SK-N-SH (cell line): ENCODE results near the gene TBX2. TPM values are rescaled to one million over a fixed set of nuclear protein-coding genes. Genes with fewer than 3 reads are reported as not detected.

Source experiments
- CTCF ChIA-PET: fragments of 300-600, 350-600 bp; formaldehyde crosslinking; extraction: SDS; loops from one replicate; lab custom pipeline; 2021; lab: Yijun Ruan, JAX
- POLR2A ChIA-PET: fragments of 350-600 bp; sonication (Branson Sonifier 250); formaldehyde crosslinking; extraction: SDS; loops from one replicate; lab custom pipeline; 2020; ENCODE audit warnings: antibody characterized with exemption, inconsistent platforms; lab: Yijun Ruan, JAX
- DNase-seq: peaks from one replicate; pipeline ENCODE4 v3.0.0; 2012
- H2AFZ ChIP-seq: fragments of 200-600 bp; sonication (generic); 2 replicates; pipeline ENCODE4 v1.8.1; 2016; ENCODE audit warnings: antibody characterized with exemption, mild to moderate bottlenecking, low read depth
- H3F3A ChIP-seq: fragments of 200-600 bp; sonication (generic); replicated peaks from 2 replicates; pipeline ENCODE3; 2016; ENCODE audit warnings: antibody characterized with exemption, mild to moderate bottlenecking; ENCODE audit not compliant: insufficient read depth
- H3K27ac ChIP-seq, 2 experiments: fragments of 200-500 bp in 1 of 2; fragments of 200-600 bp in 1 of 2; sonication (Bioruptor generic) in 1 of 2; sonication (generic), shearing (Covaris generic) in 1 of 2; 2 replicates each; pipeline versions ENCODE4 v1.5.1 to v1.6.1; 2014 to 2016; ENCODE audit warnings: low read depth in 2 of 2, inconsistent platforms in 1 of 2, low read length in 1 of 2, mild to moderate bottlenecking in 1 of 2, mixed read lengths in 1 of 2
- H3K27me3 ChIP-seq: fragments of 200-600 bp; sonication (generic), shearing (Covaris generic); 2 replicates; pipeline ENCODE4 v1.6.1; 2016; ENCODE audit warnings: mixed run types; ENCODE audit not compliant: insufficient read depth
- H3K36me3 ChIP-seq, 2 experiments: fragments of 200-500 bp in 1 of 2; fragments of 200-600 bp in 1 of 2; sonication (Bioruptor generic) in 1 of 2; sonication (generic) in 1 of 2; replicated peaks in 1 of 2; 2 replicates each; pipeline versions ENCODE3 to v1.5.1; 2014 to 2016; ENCODE audit warnings: low read length in 1 of 2, mild to moderate bottlenecking in 1 of 2; ENCODE audit not compliant: insufficient read depth in 2 of 2, control insufficient read depth in 1 of 2
- H3K4me1 ChIP-seq, 2 experiments: fragments of 200-500 bp in 1 of 2; fragments of 200-600 bp in 1 of 2; sonication (Bioruptor generic) in 1 of 2; sonication (generic), shearing (Covaris generic) in 1 of 2; 2 replicates each; pipeline versions ENCODE4 v1.5.1 to v1.6.1; 2014 to 2016; ENCODE audit warnings: low read depth in 1 of 2, low read length in 1 of 2, mixed run types in 1 of 2; ENCODE audit not compliant: insufficient read depth in 2 of 2, control insufficient read depth in 1 of 2
- H3K4me2 ChIP-seq: fragments of 200-600 bp; sonication (generic), shearing (Covaris generic); 2 replicates; pipeline ENCODE4 v1.6.1; 2017; ENCODE audit warnings: mixed run types
- H3K4me3 ChIP-seq, 2 experiments: fragments of 200-500 bp in 1 of 2; fragments of 200-600 bp in 1 of 2; sonication (Bioruptor generic) in 1 of 2; sonication (generic), shearing (Covaris generic) in 1 of 2; 2 replicates each; pipeline versions ENCODE4 v1.5.1 to v1.8.1; 2014 to 2016; ENCODE audit warnings: low read depth in 2 of 2, inconsistent platforms in 1 of 2, low read length in 1 of 2, mild to moderate bottlenecking in 1 of 2, mixed read lengths in 1 of 2, moderate library complexity in 1 of 2
- H3K79me2 ChIP-seq: fragments of 200-600 bp; sonication (generic); 2 replicates; pipeline ENCODE4 v1.8.1; 2017; ENCODE audit warnings: mild to moderate bottlenecking; ENCODE audit not compliant: insufficient read depth
- H3K9ac ChIP-seq: fragments of 200-600 bp; sonication (generic); 2 replicates; pipeline ENCODE4 v1.6.1; 2017; ENCODE audit warnings: mixed run types
- H3K9me2 ChIP-seq: fragments of 200-600 bp; sonication (generic); 2 replicates; pipeline ENCODE4 v1.6.1; 2017; ENCODE audit warnings: mixed run types
- H3K9me3 ChIP-seq: fragments of 200-600 bp; sonication (generic); 2 replicates; pipeline ENCODE4 v1.6.1; 2017; ENCODE audit warnings: mixed run types, mild to moderate bottlenecking, moderate library complexity
- H4K20me1 ChIP-seq: fragments of 200-600 bp; sonication (generic); 2 replicates; pipeline ENCODE4 v1.6.1; 2017; ENCODE audit warnings: mild to moderate bottlenecking, mixed run types; ENCODE audit not compliant: insufficient read depth
- CHD2 ChIP-seq: fragments of 150-350 bp; IDR thresholded peaks from 2 replicates; pipeline ENCODE4 v1.6.1; 2018; ENCODE audit warnings: low read length; ENCODE audit not compliant: partially characterized antibody
- ELF1 ChIP-seq: IDR thresholded peaks from 2 replicates; pipeline ENCODE4 v1.4.0; 2012
- EZH2phosphoT487 ChIP-seq: fragments of 200-600 bp; sonication (generic); IDR thresholded peaks from 2 replicates; pipeline ENCODE4 v1.6.1; 2017; ENCODE audit warnings: low read depth, mixed run types, mild to moderate bottlenecking, antibody characterized with exemption, moderate library complexity, borderline replicate concordance
- GABPA ChIP-seq: IDR thresholded peaks from 2 replicates; pipeline ENCODE4 v1.4.0; 2012; ENCODE audit warnings: low read depth, mild to moderate bottlenecking
- GATA2 ChIP-seq: sonication (generic); formaldehyde crosslinking; IDR thresholded peaks from 2 replicates; pipeline ENCODE4 v1.5.0; 2020; ENCODE audit warnings: mild to moderate bottlenecking, missing genetic modification reagents
- MEF2A ChIP-seq: IDR thresholded peaks from 2 replicates; pipeline ENCODE4 v1.4.0; 2012; ENCODE audit warnings: low read depth, borderline replicate concordance
- NFIC ChIP-seq: IDR thresholded peaks from 2 replicates; pipeline ENCODE4 v1.4.0; 2012; ENCODE audit warnings: borderline replicate concordance
- NRF1 ChIP-seq: IDR thresholded peaks from 2 replicates; pipeline ENCODE4 v1.6.1; 2012; ENCODE audit warnings: low read depth, mild to moderate bottlenecking, low read length
- POLR2AphosphoS5 ChIP-seq: IDR thresholded peaks from 2 replicates; pipeline ENCODE4 v1.6.1; 2012; ENCODE audit warnings: low read depth, low read length
- RXRA ChIP-seq: IDR thresholded peaks from 2 replicates; pipeline ENCODE4 v1.4.0; 2012; ENCODE audit warnings: low read depth, mild to moderate bottlenecking, borderline replicate concordance
- TAF1 ChIP-seq: IDR thresholded peaks from 2 replicates; pipeline ENCODE4 v1.6.1; 2012; ENCODE audit warnings: low read depth, mild to moderate bottlenecking, low read length, moderate library complexity, borderline replicate concordance
- TEAD4 ChIP-seq: IDR thresholded peaks from 2 replicates; pipeline ENCODE4 v1.4.0; 2012; ENCODE audit warnings: mild to moderate bottlenecking, borderline replicate concordance; ENCODE audit not compliant: insufficient read depth
- YY1 ChIP-seq: IDR thresholded peaks from 2 replicates; pipeline ENCODE4 v1.4.0; 2012; ENCODE audit warnings: low read depth, mild to moderate bottlenecking
- WGBS: methylation state at CpG from one replicate; pipeline ENCODE4 v1.1.6; 2017; ENCODE audit warnings: low lambda C conversion rate; 5-methylcytosine and 5-hydroxymethylcytosine counted together
- polyA plus RNA-seq, 3 experiments: library from polyadenylated mRNA; depleted of rRNA; stranded (reverse); fragments of >200 nt; gene quantifications; 2 replicates each; pipeline ENCODE4 v1.2.3, GENCODE V29; 2012
- TF ChIP-seq, protein P1 (sequence below): fragments of 150-350 bp; IDR thresholded peaks from 2 replicates; pipeline ENCODE4 v1.6.1; 2016; ENCODE audit warnings: mild to moderate bottlenecking, low read depth, low read length
- TF ChIP-seq, protein P2 (sequence below): IDR thresholded peaks from 2 replicates; pipeline ENCODE4 v1.4.0; 2012; ENCODE audit warnings: low read depth, borderline replicate concordance

TBX2 gene
- polyA plus RNA-seq, 1 of the 3 experiments (the other 2 are of a cell fraction) = 57.8 TPM

DNA sequence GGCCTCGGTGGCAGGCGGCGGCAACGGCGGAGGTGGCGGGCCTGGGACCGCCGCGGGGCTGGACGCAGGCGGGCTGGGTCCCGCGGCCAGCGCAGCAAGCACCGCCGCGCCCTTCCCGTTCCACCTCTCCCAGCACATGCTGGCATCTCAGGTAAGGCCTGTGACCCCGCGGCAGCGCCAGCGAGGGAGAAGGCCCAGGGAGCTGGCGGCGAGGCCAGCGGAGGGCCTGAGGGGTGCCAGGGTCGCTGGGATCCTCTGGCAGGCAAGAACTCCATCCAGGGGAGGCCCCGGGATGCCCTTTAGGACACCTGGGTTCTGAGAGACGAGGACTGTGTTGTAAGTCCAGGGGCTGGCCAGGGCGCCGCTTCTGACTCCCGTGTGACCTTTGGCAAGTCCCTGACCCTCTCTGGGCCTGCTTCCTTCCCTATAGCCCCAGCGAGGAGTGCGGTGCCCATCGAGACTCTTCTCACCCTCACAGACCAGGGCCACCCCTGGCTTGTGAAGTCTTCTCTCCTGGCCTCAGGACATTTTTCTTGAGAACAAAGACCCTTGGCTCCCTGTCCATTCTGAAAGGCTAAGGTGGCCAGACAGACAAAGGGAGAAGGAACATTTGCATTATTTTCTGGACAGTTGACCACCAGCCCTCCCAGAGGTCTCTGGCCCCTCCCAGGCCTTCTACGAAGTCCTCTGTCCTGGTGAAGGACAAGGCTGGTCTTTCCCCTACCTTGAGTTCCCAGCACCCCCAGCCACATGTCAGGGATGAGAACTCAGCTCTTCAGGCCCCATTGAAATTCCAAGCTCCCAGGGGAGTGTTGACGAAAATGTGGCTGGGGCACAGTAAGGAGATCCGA lies 6.3 kb downstream of the TBX2 start:
- peaks cover 67% of the 10 kb centered on the region for H3K79me2 ChIP-seq
- H3K4me3 ChIP-seq = no peak overlapping the region; a peak in 1 of 4 replicates
- H3K4me1 ChIP-seq = peaks cover 21 to 43% of the 10 kb centered on the region in 2 experiments
- H3K9me3 ChIP-seq = no peaks in the 10 kb centered on the region
- whole genome bisulfite sequencing = 94% methylated on average over 32 of the region's 37 CpGs
- TF ChIP-seq, protein P1, sequence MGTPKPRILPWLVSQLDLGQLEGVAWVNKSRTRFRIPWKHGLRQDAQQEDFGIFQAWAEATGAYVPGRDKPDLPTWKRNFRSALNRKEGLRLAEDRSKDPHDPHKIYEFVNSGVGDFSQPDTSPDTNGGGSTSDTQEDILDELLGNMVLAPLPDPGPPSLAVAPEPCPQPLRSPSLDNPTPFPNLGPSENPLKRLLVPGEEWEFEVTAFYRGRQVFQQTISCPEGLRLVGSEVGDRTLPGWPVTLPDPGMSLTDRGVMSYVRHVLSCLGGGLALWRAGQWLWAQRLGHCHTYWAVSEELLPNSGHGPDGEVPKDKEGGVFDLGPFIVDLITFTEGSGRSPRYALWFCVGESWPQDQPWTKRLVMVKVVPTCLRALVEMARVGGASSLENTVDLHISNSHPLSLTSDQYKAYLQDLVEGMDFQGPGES = no peak
- TF ChIP-seq EZH2phosphoT487 = no peak
- TF ChIP-seq POLR2AphosphoS5 = peak; percentile 14; the same call in 1 of the 2 replicates
- TF ChIP-seq TAF1 = no peak
- peak overlapping the region in 1 of 2 experiments; percentile 41; a peak in 2 of 4 replicates for H3K27ac ChIP-seq
- peaks cover 47% of the 10 kb centered on the region for H3F3A ChIP-seq
- H4K20me1 ChIP-seq = peaks cover 65% of the 10 kb centered on the region
- ChIA-PET POLR2A (no interaction called here), CTCF (interaction anchor here (0.9 to 16.4 kb wide), 4 partner anchors 9 to 685 kb away, joined by 3 to 318 read pairs (median 6); no protein-coding TSS in a partner anchor)
- peaks cover 67% of the 10 kb centered on the region in 2 experiments for H3K36me3 ChIP-seq
- H2AFZ ChIP-seq = no peak overlapping the region
- H3K4me2 ChIP-seq = peak overlapping the region; percentile 66; the same call in 1 of the 2 replicates
- no peaks in the 10 kb centered on the region for H3K27me3 ChIP-seq
- peak; percentile 36 for DNase-seq
- H3K9me2 ChIP-seq = no peaks in the 10 kb centered on the region
- H3K9ac ChIP-seq = no peak overlapping the region

DNA sequence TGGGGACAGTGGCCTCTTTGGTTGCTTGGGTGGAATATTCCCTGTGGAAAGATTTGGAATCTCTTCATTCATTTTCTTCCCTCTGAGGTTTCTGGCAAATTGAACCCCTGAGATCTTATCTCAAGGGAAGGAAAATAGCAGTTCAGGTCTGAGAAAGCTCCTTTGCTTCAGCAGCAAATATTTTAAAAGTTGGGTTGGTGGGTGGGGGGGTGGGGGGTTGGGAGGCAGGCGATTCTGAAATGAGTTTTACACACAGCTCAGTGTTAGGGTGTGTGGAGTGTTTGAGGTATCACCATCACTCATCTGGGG lies 6.8 kb downstream of the TBX2 start:
- peaks cover 60% of the 10 kb centered on the region for H4K20me1 ChIP-seq
- no peak for DNase-seq
- no peak overlapping the region for H3K4me3 ChIP-seq
- no peaks in the 10 kb centered on the region for H3K9me3 ChIP-seq
- TF ChIP-seq CHD2 = no peak
- TF ChIP-seq GATA2 (CRISPR knock-in tag) = no peak
- TF ChIP-seq NFIC = no peak
- TF ChIP-seq TEAD4 = no peak
- no peak for TF ChIP-seq YY1
- TF ChIP-seq RXRA = no peak
- no peak for TF ChIP-seq ELF1
- no peak for TF ChIP-seq MEF2A
- no peak for TF ChIP-seq NRF1
- TF ChIP-seq GABPA = no peak
- TF ChIP-seq, protein P2, sequence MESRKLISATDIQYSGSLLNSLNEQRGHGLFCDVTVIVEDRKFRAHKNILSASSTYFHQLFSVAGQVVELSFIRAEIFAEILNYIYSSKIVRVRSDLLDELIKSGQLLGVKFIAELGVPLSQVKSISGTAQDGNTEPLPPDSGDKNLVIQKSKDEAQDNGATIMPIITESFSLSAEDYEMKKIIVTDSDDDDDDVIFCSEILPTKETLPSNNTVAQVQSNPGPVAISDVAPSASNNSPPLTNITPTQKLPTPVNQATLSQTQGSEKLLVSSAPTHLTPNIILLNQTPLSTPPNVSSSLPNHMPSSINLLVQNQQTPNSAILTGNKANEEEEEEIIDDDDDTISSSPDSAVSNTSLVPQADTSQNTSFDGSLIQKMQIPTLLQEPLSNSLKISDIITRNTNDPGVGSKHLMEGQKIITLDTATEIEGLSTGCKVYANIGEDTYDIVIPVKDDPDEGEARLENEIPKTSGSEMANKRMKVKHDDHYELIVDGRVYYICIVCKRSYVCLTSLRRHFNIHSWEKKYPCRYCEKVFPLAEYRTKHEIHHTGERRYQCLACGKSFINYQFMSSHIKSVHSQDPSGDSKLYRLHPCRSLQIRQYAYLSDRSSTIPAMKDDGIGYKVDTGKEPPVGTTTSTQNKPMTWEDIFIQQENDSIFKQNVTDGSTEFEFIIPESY = no peak
- no peak for TF ChIP-seq TAF1
- H3K9me2 ChIP-seq = no peaks in the 10 kb centered on the region
- H3K79me2 ChIP-seq = peaks cover 61% of the 10 kb centered on the region
- WGBS = 88% methylated on average over 1 of the region's 1 CpG
- peaks cover 21 to 39% of the 10 kb centered on the region in 2 experiments for H3K4me1 ChIP-seq
- ChIA-PET CTCF (interaction anchor here (0.8 to 16.4 kb wide), 5 partner anchors 9 to 690 kb away, joined by 3 to 318 read pairs (median 4); no protein-coding TSS in a partner anchor), POLR2A (no interaction called here)
- H3K36me3 ChIP-seq = peaks cover 62 to 67% of the 10 kb centered on the region in 2 experiments
- peak overlapping the region; percentile 66; the same call in 1 of the 2 replicates for H3K4me2 ChIP-seq
- H3K9ac ChIP-seq = no peak overlapping the region
- no peak overlapping the region for H2AFZ ChIP-seq
- peaks cover 49% of the 10 kb centered on the region for H3F3A ChIP-seq
- peak overlapping the region in 1 of 2 experiments; percentile 41; a peak in 1 of 4 replicates for H3K27ac ChIP-seq
- H3K27me3 ChIP-seq = no peaks in the 10 kb centered on the region
